ENCODE results near the gene PNPO. TPM values are rescaled to one million over a fixed set of nuclear protein-coding genes. Genes with fewer than 3 reads are reported as not detected.

PNPO gene
- total and polyA plus RNA-seq, 2 of the 8 experiments (the other 6 are each of a cell fraction or from before 2014, with no cell fraction given) = 7.0 to 8.1 TPM

GRCh38 chr17:47950448-47950847 is 9.1 kb downstream of the PNPO start:
- Histone ChIP-seq H2BK5ac (ENCODE audit: low read depth, low read length) (no peak overlapping the region), H4K91ac (replicated peaks; ENCODE audit: insufficient read length, low read length) (no peak overlapping the region), H3K4ac (replicated peaks; ENCODE audit: insufficient read length, low read depth, low read length) (no peak overlapping the region), H3K4me1 (replicated peaks in 1 of 4; ENCODE audit: control insufficient read depth in 3 of 4, insufficient read depth in 4 of 4, low read length in 3 of 4) (peaks cover 0 to 11% (median 4%) of the 10 kb centered on the region in 4 experiments; a peak in 3 of 7 replicates), H4K5ac (ENCODE audit: insufficient read length, low read depth, low read length) (no peak overlapping the region), H3K56ac (replicated peaks; ENCODE audit: insufficient read length, low read depth, low read length) (no peak overlapping the region), H2BK120ac (replicated peaks; ENCODE audit: low read depth, low read length) (no peak overlapping the region), H2AFZ (ENCODE audit: low read length) (no peak overlapping the region), H3K4me2 (ENCODE audit: insufficient read depth in 1 of 2, low read depth in 2 of 2, low read length in 2 of 2) (no peak overlapping the region), H3K18ac (ENCODE audit: extremely low read depth, low read length) (no peak overlapping the region), H3K27ac (ENCODE audit: low read depth, low read length) (no peak overlapping the region), H3K14ac (ENCODE audit: insufficient read length) (no peak overlapping the region), H3K36me3 (ENCODE audit: control insufficient read depth in 2 of 4, insufficient read depth in 4 of 4, low read length in 3 of 4) (no peaks in the 10 kb centered on the region; a peak in 1 of 8 replicates), H3K79me1 (ENCODE audit: low read depth, low read length) (no peaks in the 10 kb centered on the region), H2BK20ac (ENCODE audit: low read length) (no peak overlapping the region), H3K9me3 (ENCODE audit: insufficient read depth in 2 of 2, low read depth in 1 of 2, low read length in 1 of 2) (no peaks in the 10 kb centered on the region), H4K20me1 (replicated peaks in 1 of 2; ENCODE audit: control insufficient read depth in 1 of 2, insufficient read depth in 2 of 2, low read length in 2 of 2) (no peaks in the 10 kb centered on the region), H2BK15ac (ENCODE audit: low read length) (no peak overlapping the region), H3K23me2 (ENCODE audit: low read depth, low read length) (no peaks in the 10 kb centered on the region), H3K9ac (replicated peaks in 1 of 4; ENCODE audit: extremely low read depth in 1 of 4, low read depth in 3 of 4, low read length in 3 of 4) (no peak overlapping the region), H3K23ac (ENCODE audit: insufficient read length) (no peak overlapping the region), H2BK12ac (ENCODE audit: low read depth, low read length) (no peak overlapping the region), H2AK5ac (ENCODE audit: low read depth, low read length) (no peak overlapping the region), H4K8ac (ENCODE audit: extremely low read depth, insufficient read depth, low read length) (no peak overlapping the region; the same call in 1 of the 2 replicates), H3K27me3 (replicated peaks in 1 of 4; ENCODE audit: control insufficient read depth in 3 of 4, extremely low read depth in 1 of 4, insufficient read depth in 3 of 4, low read length in 3 of 4) (peaks cover 0 to 6% (median 0%) of the 10 kb centered on the region in 4 experiments; a peak in 1 of 7 replicates), H3K79me2 (ENCODE audit: control insufficient read depth in 1 of 2, insufficient read depth in 2 of 2, low read length in 2 of 2) (no peaks in the 10 kb centered on the region), H3K4me3 (ENCODE audit: extremely low read depth in 1 of 4, insufficient read depth in 2 of 4, low read depth in 3 of 4, low read length in 4 of 4) (no peak overlapping the region)
- ChIA-PET CTCF (ENCODE audit: partially characterized antibody) (interaction anchor here (0.7 to 40.5 kb wide), 20 partner anchors 2 to 385 kb away, joined by 3 to 1010 read pairs (median 4); partner anchors contain the start of genes CDK5RAP3, PNPO, PRR15L and SCRN2), POLR2A (ENCODE audit: partially characterized antibody) (interaction anchor here (0.8 to 1.4 kb wide), 5 partner anchors 10 to 104 kb away, joined by 3 to 6 read pairs (median 3); partner anchors contain the start of gene NFE2L1)
- no peak for FAIRE-seq
- DNase-seq (ENCODE audit: low read depth in 1 of 2, low spot score in 2 of 2) = no peak
- 76% methylated on average over 4 of the region's 4 CpGs; no CpG with 5 or more reads in 1 of the 2 experiments for WGBS, 2 experiments (ENCODE audit: extremely low coverage in 1 of 2, insufficient coverage in 1 of 2, insufficient read length in 1 of 2, insufficient replicate concordance in 2 of 2, low coverage in 1 of 2, low lambda C conversion rate in 2 of 2, missing lambda C conversion rate in 1 of 2)
- TF ChIP-seq NRF1 (IDR thresholded peaks at IDR 0.05; ENCODE audit: low read depth, low read length) (no peak), KDM1A (IDR thresholded peaks at IDR 0.05; ENCODE audit: borderline replicate concordance, low read length) (no peak), ASH2L (IDR thresholded peaks at IDR 0.05; ENCODE audit: low read length) (no peak), SRF (IDR thresholded peaks at IDR 0.05; ENCODE audit: low read depth, low read length) (no peak), RFX5 (IDR thresholded peaks at IDR 0.05; ENCODE audit: borderline replicate concordance, low read depth, low read length) (no peak)

All from H1 (cell line).